Prostate gland (tissue), 2 donors: ENCODE data around the gene NUDT19. TPM values are rescaled to one million over a fixed set of nuclear protein-coding genes. Genes with fewer than 3 reads are reported as not detected.

Experiments used
- DNase-seq: peaks from one replicate; pipeline ENCODE4 v3.0.0-alpha.2; 2019; ENCODE audit warnings: low spot score
- H3K27ac ChIP-seq, 2 donors: fragments of 200-600 bp; sonication (generic); 2 replicates each; pipeline ENCODE4 v1.5.1; 2017 to 2019
- H3K27me3 ChIP-seq: fragments of 200-600 bp; sonication (generic); replicated peaks from 2 replicates; pipeline ENCODE4 v1.5.1; 2019; ENCODE audit not compliant: insufficient read depth
- H3K36me3 ChIP-seq, 2 donors: fragments of 200-600 bp; sonication (generic); 1 replicate in 1 of 2; 2 replicates in 1 of 2; pipeline versions ENCODE4 v1.5.1 to v1.8.1; 2017 to 2019
- H3K4me1 ChIP-seq: fragments of 200-600 bp; sonication (generic); replicated peaks from 2 replicates; pipeline ENCODE4 v1.5.1; 2019
- H3K4me3 ChIP-seq, 2 donors: fragments of 200-600 bp; sonication (generic); 2 replicates each; pipeline ENCODE4 v1.5.1; 2017 to 2019
- H3K9me3 ChIP-seq: fragments of 200-600 bp; sonication (generic); 2 replicates; pipeline ENCODE4 v1.5.1; 2017
- POLR2A ChIP-seq: fragments of 450-650 bp; IDR thresholded peaks from one replicate; pipeline ENCODE4 v1.6.1; 2016; ENCODE audit warnings: antibody characterized with exemption, mild to moderate bottlenecking
- POLR2AphosphoS5 ChIP-seq: sonication (generic); formaldehyde crosslinking; IDR thresholded peaks from one replicate; pipeline ENCODE4 v1.6.1; 2017; ENCODE audit warnings: antibody characterized with exemption
- WGBS: methylation state at CpG from one replicate; pipeline ENCODE4 v1.1.5; 2018; 5-methylcytosine and 5-hydroxymethylcytosine counted together
- intact Hi-C: fragments of 100-400 bp; cut with DNase I; formaldehyde crosslinking; loops from one replicate; pipeline ENCODE4 v1.14.2; 2022
- total RNA-seq, 2 donors: library from RNA; depleted of rRNA; stranded (reverse); fragments of >200 nt; gene quantifications; one replicate each; pipeline ENCODE4 v1.1.0, GENCODE V29; 2016
- TF ChIP-seq, protein P1 (sequence below), 4 experiments: fragments of 200-600 bp in 2 of 4; fragments of 450-650 bp in 2 of 4; sonication (generic) in 2 of 4; IDR thresholded peaks; 1 replicate in 3 of 4; 2 replicates in 1 of 4; pipeline ENCODE4 v1.5.1; 2016 to 2019; ENCODE audit warnings: antibody characterized with exemption in 4 of 4, mild to moderate bottlenecking in 2 of 4, moderate library complexity in 2 of 4

The NUDT19 gene
- total RNA-seq, 2 donors from 2014 or later, result 21.7 to 22.4 TPM

DNA sequence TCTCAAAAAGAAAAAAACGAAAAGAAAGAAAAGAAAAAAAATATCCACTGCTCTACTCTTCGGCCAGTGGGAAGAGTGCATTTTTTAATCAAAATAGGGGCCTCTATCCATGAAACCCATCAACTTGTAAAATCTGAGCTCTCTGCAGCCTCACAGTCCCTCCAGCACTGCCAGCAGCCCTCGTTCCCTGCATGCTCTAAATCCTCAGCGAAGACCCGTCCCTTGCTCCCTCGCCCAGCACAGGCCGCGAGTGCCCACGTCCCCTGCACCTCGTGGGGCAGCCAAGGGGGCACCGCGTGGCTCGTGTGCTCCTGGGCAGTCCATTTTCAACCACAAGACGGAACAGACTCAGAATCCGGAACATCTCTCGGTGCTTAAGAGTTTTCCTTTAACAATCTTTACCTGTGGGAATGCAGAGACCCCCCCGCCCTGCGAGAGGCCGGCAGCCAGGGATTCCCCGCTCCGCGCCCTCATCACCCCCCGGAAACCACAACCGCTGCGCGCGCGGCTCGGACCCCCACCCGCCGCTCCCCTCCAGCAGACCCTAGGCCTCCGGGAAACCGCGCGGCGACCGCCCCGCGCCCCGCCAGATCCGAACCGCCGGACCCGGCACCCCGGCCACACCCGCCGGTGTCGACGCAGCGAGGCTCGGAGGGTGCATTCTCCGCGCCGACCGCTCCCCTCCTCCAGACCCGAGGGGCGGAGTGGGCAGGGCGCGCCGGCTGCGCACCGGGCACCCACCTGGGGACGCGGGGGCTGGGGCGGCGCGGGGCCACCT, 17.3 kb upstream of the NUDT19 start:
- Histone ChIP-seq H3K4me1 (peaks cover 3% of the 10 kb centered on the region), H3K9me3 (no peaks in the 10 kb centered on the region), H3K27ac (peak overlapping the region; percentile 85 to 87), H3K4me3 (peak overlapping the region; percentile 89 to 94), H3K36me3 (no peaks in the 10 kb centered on the region), H3K27me3 (no peaks in the 10 kb centered on the region)
- intact Hi-C loops, result loop anchor here (10.0 kb wide), 2 partner anchors 270 to 330 kb away; partner anchors contain the start of genes DPY19L3 and ZNF507
- TF ChIP-seq, protein P1, sequence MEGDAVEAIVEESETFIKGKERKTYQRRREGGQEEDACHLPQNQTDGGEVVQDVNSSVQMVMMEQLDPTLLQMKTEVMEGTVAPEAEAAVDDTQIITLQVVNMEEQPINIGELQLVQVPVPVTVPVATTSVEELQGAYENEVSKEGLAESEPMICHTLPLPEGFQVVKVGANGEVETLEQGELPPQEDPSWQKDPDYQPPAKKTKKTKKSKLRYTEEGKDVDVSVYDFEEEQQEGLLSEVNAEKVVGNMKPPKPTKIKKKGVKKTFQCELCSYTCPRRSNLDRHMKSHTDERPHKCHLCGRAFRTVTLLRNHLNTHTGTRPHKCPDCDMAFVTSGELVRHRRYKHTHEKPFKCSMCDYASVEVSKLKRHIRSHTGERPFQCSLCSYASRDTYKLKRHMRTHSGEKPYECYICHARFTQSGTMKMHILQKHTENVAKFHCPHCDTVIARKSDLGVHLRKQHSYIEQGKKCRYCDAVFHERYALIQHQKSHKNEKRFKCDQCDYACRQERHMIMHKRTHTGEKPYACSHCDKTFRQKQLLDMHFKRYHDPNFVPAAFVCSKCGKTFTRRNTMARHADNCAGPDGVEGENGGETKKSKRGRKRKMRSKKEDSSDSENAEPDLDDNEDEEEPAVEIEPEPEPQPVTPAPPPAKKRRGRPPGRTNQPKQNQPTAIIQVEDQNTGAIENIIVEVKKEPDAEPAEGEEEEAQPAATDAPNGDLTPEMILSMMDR (IDR thresholded peaks at IDR 0.05), result peak in 2 of 4 experiments; percentile 19 to 23
- no peak for TF ChIP-seq POLR2AphosphoS5
- DNase-seq, result no peak
- WGBS, result 1% methylated on average over 63 of the region's 67 CpGs

DNA sequence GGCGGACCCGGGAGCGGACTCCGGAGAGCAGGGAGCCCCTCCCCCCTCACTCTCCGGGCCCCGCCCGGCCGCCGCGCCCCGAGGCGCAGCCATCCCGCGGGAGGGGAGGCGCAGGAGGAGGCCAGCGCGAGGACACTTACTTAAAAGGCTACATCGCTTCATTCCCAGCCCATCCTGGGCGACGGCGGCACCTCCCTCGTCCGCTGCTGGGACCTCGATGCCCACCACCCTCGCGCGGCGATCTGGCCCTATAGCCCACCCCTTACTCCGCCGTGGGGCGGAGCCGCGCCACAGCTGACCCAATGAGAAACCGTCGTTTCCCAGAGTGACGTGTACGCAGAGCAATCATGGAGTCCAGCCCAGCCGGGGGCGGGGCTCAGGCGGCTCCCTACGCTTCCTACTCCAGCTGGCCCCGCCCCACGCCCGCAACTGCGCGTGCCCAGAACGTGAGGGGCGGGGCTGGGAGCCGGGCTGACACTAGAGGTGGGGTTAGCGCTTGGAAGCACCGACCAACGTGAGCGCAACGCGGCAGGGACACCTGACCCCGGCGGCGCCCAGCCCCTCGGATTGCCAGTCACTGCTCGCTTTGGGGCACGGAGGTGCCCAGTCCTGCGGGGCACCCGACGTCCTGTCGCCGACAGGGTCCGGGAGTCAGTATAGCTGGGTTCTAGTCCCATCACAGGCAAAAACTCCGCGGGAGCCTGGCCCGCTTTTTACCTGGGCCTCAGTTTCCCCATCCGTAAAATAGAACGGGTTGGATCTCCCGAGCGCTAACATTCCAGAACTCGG, 16.5 kb upstream of the NUDT19 start, which contains the start of gene ANKRD27:
Gene ANKRD27 (minus strand): TSS at position 250 of the 789 bp plus-strand sequence. CDS start 16,165 bp downstream, outside the sequence.
- intact Hi-C loops, result loop anchor here (10.0 kb wide), 2 partner anchors 270 to 330 kb away; partner anchors contain the start of genes DPY19L3 and ZNF507
- Histone ChIP-seq H3K4me3 (peak within 1 kb of the TSS; percentile 89 to 94), H3K36me3 (no peaks in the 10 kb centered on the region), H3K4me1 (peaks cover 3% of the 10 kb centered on the region), H3K27ac (peak within 1 kb of the TSS; percentile 85 to 87), H3K9me3 (no peaks in the 10 kb centered on the region), H3K27me3 (no peaks in the 10 kb centered on the region)
- DNase-seq, result peak; percentile 98
- under 1% methylated on average over 55 of the region's 75 CpGs for WGBS
- TF ChIP-seq, protein P1 (IDR thresholded peaks at IDR 0.05), result no peak
- TF ChIP-seq POLR2AphosphoS5 (peak; percentile 91), POLR2A (peak; percentile 38)

DNA sequence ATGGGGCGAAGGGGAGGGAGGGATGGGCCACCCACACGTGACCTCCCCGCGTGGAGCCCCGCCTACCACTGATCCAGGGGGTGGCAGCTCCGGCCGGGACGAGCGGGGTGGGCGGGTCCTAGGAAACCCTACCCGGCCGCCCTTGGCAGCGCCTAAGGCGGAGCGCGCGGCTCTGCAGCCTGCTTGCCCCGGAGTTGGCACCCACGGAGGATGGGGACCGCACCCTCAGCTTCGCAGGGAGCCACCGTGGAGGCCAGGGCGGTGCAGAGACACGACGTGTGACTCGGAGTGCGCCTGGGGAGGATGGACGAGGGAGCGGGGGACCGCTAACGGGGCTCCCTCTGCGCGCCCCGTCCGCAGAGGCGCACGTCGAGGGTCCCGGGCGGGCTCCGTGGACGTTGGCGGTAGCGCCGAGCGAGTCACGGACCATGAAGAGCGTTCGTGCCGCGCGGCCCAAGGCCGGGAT, 15.9 kb upstream of the NUDT19 start, which contains the start of gene RGS9BP:
Gene RGS9BP (plus strand): TSS at position 129 of the 466 bp plus-strand sequence. CDS start 416 bp downstream, outside the sequence.
- H3K27me3 ChIP-seq, result no peaks in the 10 kb centered on the region
- H3K4me3 ChIP-seq, result peak within 1 kb of the TSS; percentile 89 to 94
- peak; percentile 70 for DNase-seq
- peak within 1 kb of the TSS; percentile 85 to 87 for H3K27ac ChIP-seq
- WGBS, result under 1% methylated on average over 30 of the region's 53 CpGs
- intact Hi-C loops, result loop anchor here (10.0 kb wide), 2 partner anchors 271 to 331 kb away; partner anchors contain the start of genes DPY19L3 and ZNF507
- TF ChIP-seq POLR2AphosphoS5 (no peak), POLR2A (no peak)
- TF ChIP-seq, protein P1 (IDR thresholded peaks at IDR 0.05), result no peak
- no peaks in the 10 kb centered on the region for H3K9me3 ChIP-seq
- peaks cover 3% of the 10 kb centered on the region for H3K4me1 ChIP-seq
- H3K36me3 ChIP-seq, result no peaks in the 10 kb centered on the region

DNA sequence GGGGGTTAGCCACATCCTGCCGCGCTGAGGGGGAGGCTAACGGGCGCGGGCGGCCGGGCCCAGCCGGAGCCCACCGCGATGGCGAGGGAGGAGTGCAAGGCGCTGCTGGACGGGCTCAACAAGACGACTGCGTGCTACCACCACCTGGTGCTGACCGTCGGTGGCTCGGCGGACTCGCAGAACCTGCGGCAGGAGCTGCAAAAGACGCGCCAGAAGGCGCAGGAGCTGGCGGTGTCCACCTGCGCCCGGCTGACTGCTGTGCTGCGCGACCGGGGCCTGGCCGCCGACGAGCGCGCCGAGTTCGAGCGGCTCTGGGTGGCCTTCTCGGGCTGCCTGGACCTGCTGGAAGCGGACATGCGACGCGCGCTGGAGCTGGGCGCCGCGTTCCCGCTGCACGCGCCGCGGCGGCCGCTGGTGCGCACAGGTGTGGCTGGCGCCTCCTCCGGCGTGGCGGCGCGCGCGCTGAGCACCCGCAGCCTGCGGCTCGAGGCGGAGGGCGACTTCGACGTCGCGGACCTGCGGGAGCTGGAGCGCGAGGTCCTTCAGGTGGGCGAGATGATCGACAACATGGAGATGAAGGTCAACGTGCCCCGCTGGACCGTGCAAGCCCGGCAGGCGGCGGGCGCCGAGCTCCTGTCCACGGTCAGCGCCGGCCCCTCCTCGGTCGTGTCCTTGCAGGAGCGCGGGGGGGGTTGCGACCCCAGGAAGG, 15.3 kb upstream of the NUDT19 start:
- H3K27me3 ChIP-seq, result no peaks in the 10 kb centered on the region
- TF ChIP-seq POLR2A (no peak), POLR2AphosphoS5 (no peak)
- TF ChIP-seq, protein P1 (IDR thresholded peaks at IDR 0.05), result no peak
- H3K4me1 ChIP-seq, result peaks cover 3% of the 10 kb centered on the region
- no peak for DNase-seq
- WGBS, result 2% methylated on average over 24 of the region's 93 CpGs
- intact Hi-C loops, result loop anchor here (10.0 kb wide), 2 partner anchors 272 to 332 kb away; partner anchors contain the start of genes DPY19L3 and ZNF507
- H3K27ac ChIP-seq, result peak overlapping the region in 1 of 2 donors; percentile 87
- no peaks in the 10 kb centered on the region for H3K9me3 ChIP-seq
- peak overlapping the region; percentile 89 to 94 for H3K4me3 ChIP-seq
- no peaks in the 10 kb centered on the region for H3K36me3 ChIP-seq
